Breast epithelium (tissue), 4 donors: ENCODE results near the gene FIG4. TPM values are rescaled to one million over a fixed set of nuclear protein-coding genes. Genes with fewer than 3 reads are reported as not detected.
A peak's percentile ranks its signal among the peaks of the same experiment; 100 is the strongest.
"Not testable (repeated sequence)": the region's sequence is repeated elsewhere in the genome, so short reads cannot be mapped to it uniquely, and the experiment has no call there.

Source experiments
- DNase-seq, 2 donors: peaks; one replicate each; pipeline ENCODE4 v3.0.0-alpha.2; 2019; ENCODE audit warnings: low spot score in 2 of 2
- H3K27ac ChIP-seq, 2 donors: fragments of 200-600 bp; sonication (generic) in 1 of 2; one replicate each; pipeline ENCODE4 v1.5.1; 2016 to 2019; ENCODE audit warnings: mild to moderate bottlenecking in 1 of 2
- H3K27me3 ChIP-seq, 2 donors: fragments of 200-600 bp; sonication (generic) in 1 of 2; one replicate each; pipeline versions ENCODE4 v1.5.1 to v1.6.0; 2017 to 2019; ENCODE audit warnings: control low read depth in 1 of 2, mild to moderate bottlenecking in 1 of 2
- H3K36me3 ChIP-seq: fragments of 200-600 bp; one replicate; pipeline ENCODE4 v1.5.1; 2019
- H3K4me1 ChIP-seq, 2 donors: fragments of 200-600 bp; sonication (generic); one replicate each; pipeline ENCODE4 v1.5.1; 2016 to 2019; ENCODE audit warnings: control low read depth in 1 of 2
- H3K4me3 ChIP-seq, 3 donors: fragments of 200-600 bp; sonication (generic); 1 replicate in 2 of 3; 2 replicates in 1 of 3; pipeline ENCODE4 v1.5.1; 2016 to 2019; ENCODE audit warnings: mild to moderate bottlenecking in 3 of 3, moderate library complexity in 2 of 3
- H3K9me3 ChIP-seq, 2 donors: fragments of 200-600 bp; sonication (generic) in 1 of 2; one replicate each; pipeline ENCODE4 v1.5.1; 2016 to 2019; ENCODE audit warnings: control low read depth in 1 of 2
- POLR2A ChIP-seq: fragments of 450-650 bp; IDR thresholded peaks from one replicate; pipeline ENCODE4 v1.6.1; 2016; ENCODE audit warnings: antibody characterized with exemption, mild to moderate bottlenecking, moderate library complexity
- POLR2AphosphoS5 ChIP-seq, 3 donors: sonication (generic); formaldehyde crosslinking; IDR thresholded peaks; one replicate each; pipeline ENCODE4 v1.6.1; 2017; ENCODE audit warnings: antibody characterized with exemption in 3 of 3
- intact Hi-C: fragments of 100-400 bp; cut with DNase I; formaldehyde crosslinking; loops from one replicate; pipeline ENCODE4 v1.15.1; 2023; ENCODE audit warnings: low total_unique reads
- total RNA-seq, 3 donors: library from RNA; depleted of rRNA; stranded (reverse); fragments of >200 nt; gene quantifications; one replicate each; pipeline ENCODE4 v1.1.0, GENCODE V29; 2016
- TF ChIP-seq, protein P1 (sequence below), 3 donors: fragments of 450-650 bp; IDR thresholded peaks; one replicate each; pipeline ENCODE4 v1.5.1; 2016 to 2017; ENCODE audit warnings: antibody characterized with exemption in 3 of 3, mild to moderate bottlenecking in 3 of 3, moderate library complexity in 3 of 3

FIG4 gene
- total RNA-seq, 3 donors from 2014 or later = 18.2 to 29.6 (median 18.4) TPM

DNA sequence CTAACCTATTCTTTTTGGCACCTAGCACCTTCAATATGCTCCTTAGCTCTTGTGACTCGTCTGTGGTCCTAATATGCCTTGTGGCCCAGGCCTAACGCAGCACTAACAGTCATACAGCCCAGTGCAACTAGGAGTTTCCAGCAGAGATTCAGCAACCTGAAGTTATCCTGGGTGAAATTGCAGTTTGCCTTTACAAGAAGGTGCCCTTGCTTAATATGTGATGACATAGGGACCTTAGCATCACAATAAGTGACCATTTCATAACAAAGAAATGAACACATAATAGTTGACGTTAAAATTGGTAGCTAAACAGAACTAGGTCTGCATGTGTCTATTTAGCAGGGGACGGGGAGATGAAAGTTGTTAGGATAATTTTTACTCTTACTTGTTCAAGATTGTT lies 10.1 kb downstream of the FIG4 start:
- intact Hi-C loops = no loop called here
- Histone ChIP-seq H3K4me1 (no peaks in the 10 kb centered on the region), H3K4me3 (no peak overlapping the region), H3K27me3 (no peaks in the 10 kb centered on the region), H3K36me3 (no peaks in the 10 kb centered on the region), H3K9me3 (no peaks in the 10 kb centered on the region), H3K27ac (no peak overlapping the region)
- no peak for DNase-seq
- TF ChIP-seq POLR2AphosphoS5 (IDR thresholded peaks at IDR 0.05) (no peak), POLR2A (no peak)
- TF ChIP-seq, protein P1, sequence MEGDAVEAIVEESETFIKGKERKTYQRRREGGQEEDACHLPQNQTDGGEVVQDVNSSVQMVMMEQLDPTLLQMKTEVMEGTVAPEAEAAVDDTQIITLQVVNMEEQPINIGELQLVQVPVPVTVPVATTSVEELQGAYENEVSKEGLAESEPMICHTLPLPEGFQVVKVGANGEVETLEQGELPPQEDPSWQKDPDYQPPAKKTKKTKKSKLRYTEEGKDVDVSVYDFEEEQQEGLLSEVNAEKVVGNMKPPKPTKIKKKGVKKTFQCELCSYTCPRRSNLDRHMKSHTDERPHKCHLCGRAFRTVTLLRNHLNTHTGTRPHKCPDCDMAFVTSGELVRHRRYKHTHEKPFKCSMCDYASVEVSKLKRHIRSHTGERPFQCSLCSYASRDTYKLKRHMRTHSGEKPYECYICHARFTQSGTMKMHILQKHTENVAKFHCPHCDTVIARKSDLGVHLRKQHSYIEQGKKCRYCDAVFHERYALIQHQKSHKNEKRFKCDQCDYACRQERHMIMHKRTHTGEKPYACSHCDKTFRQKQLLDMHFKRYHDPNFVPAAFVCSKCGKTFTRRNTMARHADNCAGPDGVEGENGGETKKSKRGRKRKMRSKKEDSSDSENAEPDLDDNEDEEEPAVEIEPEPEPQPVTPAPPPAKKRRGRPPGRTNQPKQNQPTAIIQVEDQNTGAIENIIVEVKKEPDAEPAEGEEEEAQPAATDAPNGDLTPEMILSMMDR (IDR thresholded peaks at IDR 0.05) = no peak

DNA sequence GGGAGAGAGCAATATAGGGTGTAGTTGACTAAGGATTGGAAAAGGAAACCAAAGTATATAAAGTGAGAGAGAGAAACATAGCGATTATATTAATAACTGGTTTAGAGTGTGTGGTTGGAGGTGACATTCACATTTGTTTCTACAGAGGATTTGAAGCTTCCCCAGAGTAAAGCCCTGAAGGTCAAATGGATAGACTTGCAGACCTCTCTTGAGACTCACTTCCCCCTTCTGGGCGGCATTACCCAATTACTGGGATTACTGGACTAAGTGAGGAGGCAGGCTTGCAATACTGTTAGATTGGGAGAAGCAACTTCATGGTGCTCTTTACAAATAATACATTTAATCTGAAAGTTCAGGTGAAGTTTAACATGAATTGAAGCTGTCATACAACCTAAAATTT lies 10.7 kb downstream of the FIG4 start:
- DNase-seq = no peak
- TF ChIP-seq POLR2AphosphoS5 (IDR thresholded peaks at IDR 0.05) (no peak), POLR2A (no peak)
- TF ChIP-seq, protein P1 (IDR thresholded peaks at IDR 0.05) = no peak
- H3K27me3 ChIP-seq = no peaks in the 10 kb centered on the region
- H3K4me1 ChIP-seq = no peaks in the 10 kb centered on the region
- H3K36me3 ChIP-seq = no peaks in the 10 kb centered on the region
- H3K4me3 ChIP-seq = no peak overlapping the region
- H3K9me3 ChIP-seq = no peaks in the 10 kb centered on the region
- intact Hi-C loops = no loop called here
- no peak overlapping the region for H3K27ac ChIP-seq

DNA sequence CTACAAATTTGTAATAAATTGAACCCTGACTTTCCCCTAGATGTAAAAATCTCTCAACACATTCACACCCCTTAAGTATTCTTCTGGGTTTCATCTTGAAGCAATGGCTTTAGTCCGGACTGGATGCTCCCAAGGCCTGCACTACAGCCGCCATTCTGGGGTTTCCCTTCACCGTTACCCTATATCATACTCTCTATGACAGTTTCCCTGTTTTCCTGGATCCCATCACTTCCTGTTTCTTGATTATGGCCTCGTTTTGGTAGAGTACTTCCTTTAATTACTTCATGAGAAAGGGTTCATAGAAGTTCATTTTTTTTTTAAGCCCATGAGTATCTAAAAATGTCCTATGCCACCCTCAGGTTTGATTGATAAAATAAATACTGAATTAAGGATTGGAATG lies 11.7 kb downstream of the FIG4 start:
- H3K27me3 ChIP-seq = no peaks in the 10 kb centered on the region
- H3K4me3 ChIP-seq = no peak overlapping the region
- H3K9me3 ChIP-seq = no peaks in the 10 kb centered on the region
- TF ChIP-seq, protein P1 (IDR thresholded peaks at IDR 0.05) = no peak
- no peak for TF ChIP-seq POLR2A
- TF ChIP-seq POLR2AphosphoS5 (IDR thresholded peaks at IDR 0.05) = no peak
- H3K4me1 ChIP-seq = no peaks in the 10 kb centered on the region
- H3K36me3 ChIP-seq = no peaks in the 10 kb centered on the region
- no peak overlapping the region for H3K27ac ChIP-seq
- no peak for DNase-seq
- intact Hi-C loops = no loop called here

DNA sequence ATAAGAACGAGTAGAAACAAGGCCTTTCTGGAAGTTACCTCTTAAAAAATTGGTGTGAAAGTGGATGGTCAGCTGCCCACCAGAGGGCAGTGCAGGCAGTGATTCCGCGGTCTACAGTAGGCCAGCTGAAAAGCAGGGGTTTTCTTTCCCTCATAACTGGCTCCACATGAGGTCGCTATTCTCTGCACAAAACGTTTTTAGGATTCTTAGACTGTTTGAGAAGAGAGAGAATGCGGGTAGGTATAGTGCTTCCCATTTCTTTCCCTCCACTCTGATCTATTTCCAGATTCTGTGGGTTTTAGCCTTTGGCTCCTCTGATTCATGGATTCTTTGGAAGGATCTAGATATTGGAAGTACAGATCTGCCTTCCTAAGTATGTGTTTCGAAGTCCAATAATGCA lies 14.2 kb downstream of the FIG4 start:
- Histone ChIP-seq H3K9me3 (peaks cover 0 to 5% of the 10 kb centered on the region in 2 donors), H3K27ac (no peak overlapping the region), H3K4me1 (no peaks in the 10 kb centered on the region), H3K4me3 (no peak overlapping the region), H3K36me3 (no peaks in the 10 kb centered on the region), H3K27me3 (no peaks in the 10 kb centered on the region)
- TF ChIP-seq POLR2A (no peak), POLR2AphosphoS5 (IDR thresholded peaks at IDR 0.05) (peak in 1 of 3 donors; percentile 29)
- TF ChIP-seq, protein P1 (IDR thresholded peaks at IDR 0.05) = peak; percentile 73 to 99 (median 97)
- intact Hi-C loops = no loop called here
- peak; percentile 63 to 75 for DNase-seq

DNA sequence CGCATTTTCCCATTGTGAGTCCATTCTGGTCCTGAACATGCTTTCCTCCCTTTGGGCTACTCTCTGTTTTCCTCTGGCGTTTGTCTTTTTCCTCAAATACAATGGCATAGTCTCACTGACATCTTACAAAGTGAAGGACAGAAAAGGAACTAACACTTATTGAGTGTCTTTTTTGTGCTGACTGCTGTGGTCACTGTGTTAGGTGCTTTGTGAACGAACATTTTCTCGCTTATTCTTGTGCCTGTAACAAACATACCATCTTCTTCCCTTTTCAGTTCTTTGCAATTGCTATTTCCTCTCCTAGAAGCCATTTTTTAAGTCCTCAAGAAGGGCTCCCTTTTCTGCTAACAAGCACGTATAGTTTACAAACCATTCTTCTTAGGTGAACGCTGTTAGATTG lies 15.4 kb downstream of the FIG4 start:
- peaks cover 0 to 5% of the 10 kb centered on the region in 2 donors for H3K9me3 ChIP-seq
- no peak for DNase-seq
- TF ChIP-seq POLR2A (no peak), POLR2AphosphoS5 (IDR thresholded peaks at IDR 0.05) (no peak)
- TF ChIP-seq, protein P1 (IDR thresholded peaks at IDR 0.05) = no peak
- no peaks in the 10 kb centered on the region for H3K27me3 ChIP-seq
- no peak overlapping the region for H3K4me3 ChIP-seq
- H3K4me1 ChIP-seq = no peaks in the 10 kb centered on the region
- peak overlapping the region in 1 of 2 donors; percentile 20 for H3K27ac ChIP-seq
- intact Hi-C loops = no loop called here
- H3K36me3 ChIP-seq = no peaks in the 10 kb centered on the region

DNA sequence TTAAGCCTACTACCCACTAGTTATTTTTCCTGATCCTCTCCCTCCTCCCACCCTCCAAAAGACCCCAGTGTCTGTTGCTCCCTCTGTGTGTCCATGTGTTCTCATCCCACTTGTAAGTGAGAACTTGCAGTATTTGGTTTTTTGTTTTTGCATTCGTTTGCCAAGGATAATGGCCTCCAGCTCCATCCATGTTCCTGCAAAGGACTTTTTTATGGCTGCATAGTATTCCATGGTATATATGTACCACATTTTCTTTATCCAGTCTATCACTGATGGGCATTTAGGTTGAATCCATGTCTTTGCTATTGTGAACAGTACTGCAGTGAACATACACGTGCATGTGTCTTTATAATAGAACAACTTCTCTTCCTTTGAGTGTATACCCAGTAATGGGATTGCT lies 17.0 kb downstream of the FIG4 start:
- H3K9me3 ChIP-seq, DNase-seq, H3K4me1 ChIP-seq, H3K36me3 ChIP-seq, intact Hi-C loops, H3K4me3 ChIP-seq, H3K27me3 ChIP-seq, H3K27ac ChIP-seq: not testable (repeated sequence)
